Natural killer cell (primary cell): ENCODE data around the gene NUP205. TPM values are rescaled to one million over a fixed set of nuclear protein-coding genes. Genes with fewer than 3 reads are reported as not detected.
"Not testable (repeated sequence)": the region's sequence is repeated elsewhere in the genome, so short reads cannot be mapped to it uniquely, and the experiment has no call there.

ENCODE experiments used
- ATAC-seq, 3 donors: fragments of 150-1000 bp in 2 of 3; fragments of 200-7000 bp in 1 of 3; cut with Tn5 transposase; 1 replicate in 1 of 3; 2 replicates in 2 of 3; pipeline ENCODE4 v1.10.0; 2021; ENCODE audit warnings: mild to moderate bottlenecking in 2 of 3, moderate library complexity in 2 of 3
- DNase-seq, 2 donors: peaks; one replicate each; pipeline versions ENCODE4 v3.0.0 to v3.0.0-alpha.2; 2013 to 2021; ENCODE audit warnings: mixed read lengths in 1 of 2
- H3K27ac ChIP-seq: one replicate; pipeline ENCODE4 v1.5.1; 2013; ENCODE audit warnings: mild to moderate bottlenecking, low read length
- H3K27me3 ChIP-seq: one replicate; pipeline ENCODE4 v1.6.1; 2013; ENCODE audit warnings: low read length; ENCODE audit not compliant: control insufficient read depth, insufficient read depth
- H3K36me3 ChIP-seq: one replicate; pipeline ENCODE4 v1.6.1; 2013; ENCODE audit warnings: low read length; ENCODE audit not compliant: control insufficient read depth, insufficient read depth
- H3K4me1 ChIP-seq: one replicate; pipeline ENCODE4 v1.6.1; 2013; ENCODE audit warnings: low read length; ENCODE audit not compliant: control insufficient read depth, insufficient read depth
- H3K4me3 ChIP-seq: one replicate; pipeline ENCODE4 v1.5.1; 2013; ENCODE audit warnings: low read length
- H3K9me3 ChIP-seq: one replicate; pipeline ENCODE4 v1.6.1; 2013; ENCODE audit warnings: low read length; ENCODE audit not compliant: control insufficient read depth, insufficient read depth
- H3K27ac Mint-ChIP-seq, 2 donors: one replicate each; pipeline ENCODE4 v1.8.0; 2022; ENCODE audit warnings: mild to moderate bottlenecking in 2 of 2, mixed read lengths in 2 of 2, moderate library complexity in 1 of 2
- H3K27me3 Mint-ChIP-seq, 2 donors: one replicate each; pipeline ENCODE4 v1.8.0; 2022; ENCODE audit warnings: low read depth in 2 of 2, mixed read lengths in 2 of 2
- H3K36me3 Mint-ChIP-seq: one replicate; pipeline ENCODE4 v1.8.0; 2022; ENCODE audit warnings: mixed read lengths
- H3K4me1 Mint-ChIP-seq, 2 donors: one replicate each; pipeline ENCODE4 v1.8.0; 2022; ENCODE audit warnings: mixed read lengths in 2 of 2
- H3K4me3 Mint-ChIP-seq: one replicate; pipeline ENCODE4 v1.8.0; 2022; ENCODE audit warnings: mild to moderate bottlenecking, moderate library complexity, mixed read lengths
- H3K9me3 Mint-ChIP-seq, 2 donors: one replicate each; pipeline ENCODE4 v1.8.0; 2022; ENCODE audit warnings: mixed read lengths in 2 of 2
- WGBS: methylation state at CpG from one replicate; pipeline ENCODE4 v1.1.7; 2013; ENCODE audit warnings: missing lambda C conversion rate; ENCODE audit not compliant: insufficient coverage; 5-methylcytosine and 5-hydroxymethylcytosine counted together
- intact Hi-C: fragments of 100-400 bp; cut with micrococcal nuclease; formaldehyde crosslinking; loops from one replicate; pipeline ENCODE4 v1.14.2; 2022
- total RNA-seq, 4 donors: library from RNA; stranded (reverse); fragments of 120-200 nt in 1 of 4; gene quantifications; one replicate each; pipeline versions ENCODE4 v1.2.3 to v1.2.4, GENCODE V29; 2013 to 2022
- TF ChIP-seq, protein P1 (sequence below): fragments of 200-600 bp; IDR thresholded peaks from one replicate; pipeline ENCODE4 v1.8.0; 2022; ENCODE audit warnings: antibody characterized with exemption

The NUP205 gene
- total RNA-seq, 3 donors from 2014 or later (not counting 1 experiment from before 2014, with no cell fraction given), result 45.6 to 55.1 (median 53.7) TPM

DNA sequence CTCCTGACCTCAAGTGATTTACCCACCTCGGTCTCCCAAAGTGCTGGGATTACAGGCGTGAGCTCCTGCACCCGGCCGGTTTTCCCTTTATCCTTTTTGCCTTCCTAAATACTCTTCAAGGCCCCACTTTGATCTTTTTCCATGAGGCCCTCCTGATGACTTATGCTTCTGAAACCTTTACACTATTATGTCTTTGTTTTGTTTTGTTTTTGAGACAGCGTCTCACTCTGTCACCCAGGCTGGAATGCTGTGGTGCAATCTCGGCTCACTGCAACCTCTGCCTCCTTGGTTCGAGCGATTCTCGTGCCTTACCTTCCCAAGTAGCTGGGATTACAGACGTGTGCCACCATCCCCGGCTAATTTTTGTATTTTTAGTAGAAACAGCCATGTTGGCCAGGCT lies 108.4 kb downstream of the NUP205 start:
- 95% methylated on average over 11 of the region's 11 CpGs for WGBS
- peaks cover 19% of the 10 kb centered on the region for H3K4me1 ChIP-seq
- Mint-ChIP-seq H3K4me1 (peaks cover 23 to 47% of the 10 kb centered on the region in 2 donors), H3K27me3 (no peaks in the 10 kb centered on the region), H3K36me3 (no peaks in the 10 kb centered on the region), H3K9me3 (no peaks in the 10 kb centered on the region), H3K4me3 (no peak overlapping the region), H3K27ac (peak overlapping the region in 1 of 2 donors; percentile 29)
- TF ChIP-seq, protein P1, sequence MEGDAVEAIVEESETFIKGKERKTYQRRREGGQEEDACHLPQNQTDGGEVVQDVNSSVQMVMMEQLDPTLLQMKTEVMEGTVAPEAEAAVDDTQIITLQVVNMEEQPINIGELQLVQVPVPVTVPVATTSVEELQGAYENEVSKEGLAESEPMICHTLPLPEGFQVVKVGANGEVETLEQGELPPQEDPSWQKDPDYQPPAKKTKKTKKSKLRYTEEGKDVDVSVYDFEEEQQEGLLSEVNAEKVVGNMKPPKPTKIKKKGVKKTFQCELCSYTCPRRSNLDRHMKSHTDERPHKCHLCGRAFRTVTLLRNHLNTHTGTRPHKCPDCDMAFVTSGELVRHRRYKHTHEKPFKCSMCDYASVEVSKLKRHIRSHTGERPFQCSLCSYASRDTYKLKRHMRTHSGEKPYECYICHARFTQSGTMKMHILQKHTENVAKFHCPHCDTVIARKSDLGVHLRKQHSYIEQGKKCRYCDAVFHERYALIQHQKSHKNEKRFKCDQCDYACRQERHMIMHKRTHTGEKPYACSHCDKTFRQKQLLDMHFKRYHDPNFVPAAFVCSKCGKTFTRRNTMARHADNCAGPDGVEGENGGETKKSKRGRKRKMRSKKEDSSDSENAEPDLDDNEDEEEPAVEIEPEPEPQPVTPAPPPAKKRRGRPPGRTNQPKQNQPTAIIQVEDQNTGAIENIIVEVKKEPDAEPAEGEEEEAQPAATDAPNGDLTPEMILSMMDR, result no peak
- DNase-seq, result no peak
- no peak overlapping the region for H3K27ac ChIP-seq
- no peaks in the 10 kb centered on the region for H3K27me3 ChIP-seq
- intact Hi-C loops, result no loop called here
- ATAC-seq, result no peak
- H3K36me3 ChIP-seq, result no peaks in the 10 kb centered on the region
- H3K9me3 ChIP-seq, result no peaks in the 10 kb centered on the region
- no peak overlapping the region for H3K4me3 ChIP-seq

DNA sequence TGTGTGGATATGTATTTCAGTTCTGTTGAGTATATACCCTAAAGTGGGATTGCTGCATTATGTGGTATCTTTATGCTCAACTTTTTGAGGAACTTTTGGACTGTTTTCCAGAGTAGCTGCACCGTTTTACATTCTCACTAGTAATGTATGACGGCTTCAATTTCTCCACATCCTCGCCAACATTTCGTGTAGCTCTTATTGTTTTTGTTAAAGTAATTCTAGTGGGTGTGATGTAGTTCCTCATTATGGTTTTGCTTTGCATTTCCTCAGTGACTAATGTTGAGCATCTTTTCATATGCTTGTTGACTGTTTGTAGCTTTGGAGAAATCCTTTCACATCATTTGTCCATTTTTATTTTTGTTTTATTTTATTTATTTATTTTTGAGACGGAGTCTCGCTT lies 109.1 kb downstream of the NUP205 start:
- Mint-ChIP-seq H3K9me3 (no peaks in the 10 kb centered on the region), H3K27ac (peak overlapping the region in 1 of 2 donors; percentile 29), H3K27me3 (no peaks in the 10 kb centered on the region), H3K36me3 (no peaks in the 10 kb centered on the region), H3K4me3 (no peak overlapping the region), H3K4me1 (peaks cover 16 to 42% of the 10 kb centered on the region in 2 donors)
- DNase-seq (no peak), ATAC-seq (no peak)
- Histone ChIP-seq H3K9me3 (no peaks in the 10 kb centered on the region), H3K27me3 (no peaks in the 10 kb centered on the region), H3K36me3 (no peaks in the 10 kb centered on the region), H3K4me3 (no peak overlapping the region), H3K4me1 (peaks cover 15% of the 10 kb centered on the region), H3K27ac (no peak overlapping the region)
- TF ChIP-seq, protein P1, result no peak
- WGBS, result 83% methylated on average over 3 of the region's 6 CpGs
- intact Hi-C loops, result no loop called here

DNA sequence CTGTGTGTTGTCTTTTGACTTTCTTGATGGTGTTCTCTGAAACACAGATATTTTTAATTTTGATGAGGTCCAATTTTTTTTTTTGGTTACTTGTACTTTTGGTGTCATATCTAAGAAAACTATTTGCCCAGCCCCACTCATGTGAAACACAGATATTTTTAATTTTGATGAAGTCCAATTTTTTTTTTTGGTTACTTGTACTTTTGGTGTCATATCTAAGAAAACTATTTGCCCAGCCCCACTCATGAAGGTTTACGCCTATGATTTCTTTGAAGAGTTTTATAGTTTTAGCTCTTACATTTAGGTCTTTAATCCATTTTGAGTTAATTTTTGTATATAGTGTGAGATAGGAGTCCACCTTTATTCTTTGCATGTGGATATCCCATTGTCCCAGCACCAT lies 109.9 kb downstream of the NUP205 start:
- peaks cover 12% of the 10 kb centered on the region for H3K4me1 ChIP-seq
- H3K4me3 ChIP-seq, ATAC-seq, H3K36me3 ChIP-seq, H3K27me3 ChIP-seq, H3K9me3 ChIP-seq, H3K27me3 Mint-ChIP-seq, H3K9me3 Mint-ChIP-seq, H3K27ac ChIP-seq, H3K27ac Mint-ChIP-seq, H3K4me3 Mint-ChIP-seq, H3K36me3 Mint-ChIP-seq, intact Hi-C loops, DNase-seq: not testable (repeated sequence)
- H3K4me1 Mint-ChIP-seq, result peaks cover 10 to 40% of the 10 kb centered on the region in 2 donors
- 80% methylated on average over 1 of the region's 1 CpG for WGBS

DNA sequence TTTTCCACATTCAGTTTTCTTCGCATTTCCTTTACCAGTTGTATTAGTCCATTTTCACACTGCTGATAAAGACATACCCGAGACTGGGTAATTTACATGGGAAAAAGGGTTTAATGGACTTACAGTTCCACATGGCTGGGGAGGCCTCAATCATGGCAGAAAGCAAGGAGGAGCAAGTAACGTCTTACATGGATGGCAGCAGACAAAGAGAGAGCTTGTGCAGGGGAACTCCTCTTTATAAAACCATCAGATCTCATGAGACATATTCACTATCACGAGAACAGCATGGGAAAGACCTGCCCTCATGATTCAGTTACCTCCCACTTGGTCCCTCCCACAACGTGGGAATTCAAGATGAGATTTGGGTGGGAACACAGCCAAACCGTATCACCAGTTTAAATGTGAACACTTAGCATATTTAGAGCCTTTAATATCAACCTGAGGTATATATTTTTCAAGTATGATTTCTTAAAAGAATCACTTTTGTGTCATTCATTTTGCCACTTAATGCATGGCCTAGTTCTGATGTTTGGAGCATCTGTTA lies 111.2 kb downstream of the NUP205 start:
- peaks cover 15 to 47% of the 10 kb centered on the region in 2 donors for H3K4me1 Mint-ChIP-seq
- H3K36me3 Mint-ChIP-seq, H3K4me3 Mint-ChIP-seq, H3K4me1 ChIP-seq, intact Hi-C loops, H3K27me3 ChIP-seq, H3K9me3 ChIP-seq, ATAC-seq, DNase-seq, H3K27ac Mint-ChIP-seq, H3K36me3 ChIP-seq, H3K27ac ChIP-seq, H3K4me3 ChIP-seq, H3K9me3 Mint-ChIP-seq, H3K27me3 Mint-ChIP-seq: not testable (repeated sequence)
- 90% methylated on average over 5 of the region's 6 CpGs for WGBS
